Measurements from ENCODE around the gene ANKRD42. TPM values are rescaled to one million over a fixed set of nuclear protein-coding genes. Genes with fewer than 3 reads are reported as not detected.

The ANKRD42 gene
- polyA plus RNA-seq, 1 of the 3 experiments (the other 2 are of a cell fraction), result 13.3 TPM

DNA sequence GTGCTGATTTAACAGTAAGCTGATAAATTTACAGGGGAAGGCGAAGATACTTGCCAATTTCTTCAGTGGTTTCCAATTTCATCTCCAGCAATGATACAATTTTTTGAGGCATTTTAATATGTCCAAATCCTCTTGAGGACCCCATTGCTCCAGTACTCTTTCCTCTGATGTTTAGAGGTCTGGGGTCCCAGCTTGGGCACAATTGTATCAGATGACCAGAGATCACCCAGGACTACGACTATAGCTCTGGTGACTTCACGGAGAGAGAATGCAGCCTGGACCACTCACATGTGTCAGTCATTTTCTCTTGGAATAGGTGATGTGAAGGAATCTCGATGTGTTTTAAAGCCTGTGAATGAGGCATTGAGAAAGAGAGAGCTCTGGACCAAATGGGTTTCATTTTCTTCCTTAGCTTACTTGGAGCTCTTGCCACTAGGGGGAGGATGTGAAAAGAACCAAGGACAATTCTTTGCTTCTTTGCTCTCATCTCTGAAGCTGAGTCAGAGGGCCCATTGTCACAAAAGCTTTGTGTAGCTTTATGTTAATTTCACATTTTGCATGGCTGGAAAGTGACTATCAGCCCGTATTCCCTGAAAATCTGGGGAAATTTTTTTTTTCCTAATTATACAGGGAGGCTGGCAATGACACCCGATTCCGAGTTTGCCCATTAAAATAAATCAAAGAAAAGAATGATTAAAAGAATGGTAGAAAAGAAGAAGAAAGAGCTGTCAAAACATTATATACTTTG, 99.4 kb downstream of the ANKRD42 start:
- CTCF ChIA-PET, result interaction anchor here (0.7 to 8.2 kb wide), 31 partner anchors 10 to 1225 kb away, joined by 3 to 171 read pairs (median 4); no protein-coding TSS in a partner anchor
- no peak overlapping the region for H3K9ac ChIP-seq

GRCh38 chr11:83293457-83293774, 99.9 kb downstream of the ANKRD42 start:
- Histone ChIP-seq H3K9me2 (no peaks in the 10 kb centered on the region), H4K20me1 (ENCODE audit: insufficient read depth) (no peaks in the 10 kb centered on the region), H3K36me3 (replicated peaks in 1 of 2; ENCODE audit: control insufficient read depth in 1 of 2, insufficient read depth in 2 of 2, low read length in 1 of 2) (no peaks in the 10 kb centered on the region), H3F3A (replicated peaks; ENCODE audit: insufficient read depth) (no peaks in the 10 kb centered on the region), H2AFZ (ENCODE audit: low read depth) (peak overlapping the region; percentile 63; the same call in 1 of the 2 replicates), H3K9ac (no peak overlapping the region), H3K4me2 (no peak overlapping the region), H3K4me1 (ENCODE audit: control insufficient read depth in 1 of 2, insufficient read depth in 2 of 2, low read depth in 1 of 2, low read length in 1 of 2) (no peaks in the 10 kb centered on the region), H3K9me3 (no peaks in the 10 kb centered on the region), H3K79me2 (ENCODE audit: insufficient read depth) (no peaks in the 10 kb centered on the region), H3K27ac (ENCODE audit: low read depth in 2 of 2, low read length in 1 of 2) (no peak overlapping the region), H3K27me3 (ENCODE audit: insufficient read depth) (no peaks in the 10 kb centered on the region), H3K4me3 (ENCODE audit: low read depth in 2 of 2, low read length in 1 of 2) (no peak overlapping the region)
- POLR2A ChIA-PET, result no interaction called here
- no peak for TF ChIP-seq YY1 (IDR thresholded peaks at IDR 0.05; ENCODE audit: low read depth)
- TF ChIP-seq, protein P1, sequence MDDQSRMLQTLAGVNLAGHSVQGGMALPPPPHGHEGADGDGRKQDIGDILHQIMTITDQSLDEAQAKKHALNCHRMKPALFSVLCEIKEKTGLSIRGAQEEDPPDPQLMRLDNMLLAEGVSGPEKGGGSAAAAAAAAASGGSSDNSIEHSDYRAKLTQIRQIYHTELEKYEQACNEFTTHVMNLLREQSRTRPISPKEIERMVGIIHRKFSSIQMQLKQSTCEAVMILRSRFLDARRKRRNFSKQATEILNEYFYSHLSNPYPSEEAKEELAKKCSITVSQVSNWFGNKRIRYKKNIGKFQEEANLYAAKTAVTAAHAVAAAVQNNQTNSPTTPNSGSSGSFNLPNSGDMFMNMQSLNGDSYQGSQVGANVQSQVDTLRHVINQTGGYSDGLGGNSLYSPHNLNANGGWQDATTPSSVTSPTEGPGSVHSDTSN (IDR thresholded peaks at IDR 0.05), result no peak
- TF ChIP-seq RXRA (IDR thresholded peaks at IDR 0.05; ENCODE audit: borderline replicate concordance, low read depth), result no peak
- TF ChIP-seq FOXJ3 (CRISPR knock-in tag; IDR thresholded peaks at IDR 0.05), result no peak
- no peak for TF ChIP-seq FOSL2 (IDR thresholded peaks at IDR 0.05; ENCODE audit: borderline replicate concordance, low read depth)
- TF ChIP-seq POLR2AphosphoS5 (IDR thresholded peaks at IDR 0.05; ENCODE audit: low read depth, low read length), result no peak
- TF ChIP-seq RCOR1 (IDR thresholded peaks at IDR 0.05; ENCODE audit: low read length), result no peak
- no peak for TF ChIP-seq FOXM1 (IDR thresholded peaks at IDR 0.05; ENCODE audit: low read depth)
- TF ChIP-seq, protein P2, sequence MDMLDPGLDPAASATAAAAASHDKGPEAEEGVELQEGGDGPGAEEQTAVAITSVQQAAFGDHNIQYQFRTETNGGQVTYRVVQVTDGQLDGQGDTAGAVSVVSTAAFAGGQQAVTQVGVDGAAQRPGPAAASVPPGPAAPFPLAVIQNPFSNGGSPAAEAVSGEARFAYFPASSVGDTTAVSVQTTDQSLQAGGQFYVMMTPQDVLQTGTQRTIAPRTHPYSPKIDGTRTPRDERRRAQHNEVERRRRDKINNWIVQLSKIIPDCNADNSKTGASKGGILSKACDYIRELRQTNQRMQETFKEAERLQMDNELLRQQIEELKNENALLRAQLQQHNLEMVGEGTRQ (IDR thresholded peaks at IDR 0.05; ENCODE audit: borderline replicate concordance, low read depth, low read length), result no peak
- CTCF ChIA-PET, result interaction anchor here (0.8 to 8.2 kb wide), 24 partner anchors 9 to 538 kb away, joined by 3 to 171 read pairs (median 5); no protein-coding TSS in a partner anchor
- 72% methylated on average over 4 of the region's 4 CpGs for WGBS (ENCODE audit: low lambda C conversion rate)
- no peak for DNase-seq

More for the DNA sequence above, 99.4 kb downstream of the ANKRD42 start:
- H3K9me2 ChIP-seq, result no peaks in the 10 kb centered on the region
- no peaks in the 10 kb centered on the region for H3K36me3 ChIP-seq (replicated peaks in 1 of 2; ENCODE audit: control insufficient read depth in 1 of 2, insufficient read depth in 2 of 2, low read length in 1 of 2)
- no peaks in the 10 kb centered on the region for H3K4me1 ChIP-seq (ENCODE audit: control insufficient read depth in 1 of 2, insufficient read depth in 2 of 2, low read depth in 1 of 2, low read length in 1 of 2)
- no peaks in the 10 kb centered on the region for H3F3A ChIP-seq (replicated peaks; ENCODE audit: insufficient read depth)
- TF ChIP-seq TAF1 (IDR thresholded peaks at IDR 0.05; ENCODE audit: borderline replicate concordance, low read depth, low read length) (no peak), SMC3 (IDR thresholded peaks at IDR 0.05; ENCODE audit: low read depth, low read length) (peak; percentile 81), RAD21 (IDR thresholded peaks at IDR 0.05; ENCODE audit: low read length) (peak; percentile 73)
- TF ChIP-seq, protein P3, sequence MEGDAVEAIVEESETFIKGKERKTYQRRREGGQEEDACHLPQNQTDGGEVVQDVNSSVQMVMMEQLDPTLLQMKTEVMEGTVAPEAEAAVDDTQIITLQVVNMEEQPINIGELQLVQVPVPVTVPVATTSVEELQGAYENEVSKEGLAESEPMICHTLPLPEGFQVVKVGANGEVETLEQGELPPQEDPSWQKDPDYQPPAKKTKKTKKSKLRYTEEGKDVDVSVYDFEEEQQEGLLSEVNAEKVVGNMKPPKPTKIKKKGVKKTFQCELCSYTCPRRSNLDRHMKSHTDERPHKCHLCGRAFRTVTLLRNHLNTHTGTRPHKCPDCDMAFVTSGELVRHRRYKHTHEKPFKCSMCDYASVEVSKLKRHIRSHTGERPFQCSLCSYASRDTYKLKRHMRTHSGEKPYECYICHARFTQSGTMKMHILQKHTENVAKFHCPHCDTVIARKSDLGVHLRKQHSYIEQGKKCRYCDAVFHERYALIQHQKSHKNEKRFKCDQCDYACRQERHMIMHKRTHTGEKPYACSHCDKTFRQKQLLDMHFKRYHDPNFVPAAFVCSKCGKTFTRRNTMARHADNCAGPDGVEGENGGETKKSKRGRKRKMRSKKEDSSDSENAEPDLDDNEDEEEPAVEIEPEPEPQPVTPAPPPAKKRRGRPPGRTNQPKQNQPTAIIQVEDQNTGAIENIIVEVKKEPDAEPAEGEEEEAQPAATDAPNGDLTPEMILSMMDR (IDR thresholded peaks at IDR 0.05), result peak; percentile 78
- DNase-seq, result peak; percentile 40
- peak overlapping the region in 1 of 2 experiments; percentile 40; a peak in 1 of 4 replicates for H3K4me3 ChIP-seq (ENCODE audit: low read depth in 2 of 2, low read length in 1 of 2)
- no peak overlapping the region for H3K27ac ChIP-seq (ENCODE audit: low read depth in 2 of 2, low read length in 1 of 2)
- WGBS (ENCODE audit: low lambda C conversion rate), result 66% methylated on average over 7 of the region's 7 CpGs
- H3K27me3 ChIP-seq (ENCODE audit: insufficient read depth), result no peaks in the 10 kb centered on the region
- peak overlapping the region; percentile 63 for H2AFZ ChIP-seq (ENCODE audit: low read depth)
- POLR2A ChIA-PET, result no interaction called here
- H3K79me2 ChIP-seq (ENCODE audit: insufficient read depth), result no peaks in the 10 kb centered on the region
- H4K20me1 ChIP-seq (ENCODE audit: insufficient read depth), result no peaks in the 10 kb centered on the region
- H3K9me3 ChIP-seq, result no peaks in the 10 kb centered on the region
- H3K4me2 ChIP-seq, result peak overlapping the region; percentile 67
